RCC 7860 (cell line): ENCODE data around the gene SLC10A1.

Experiments used
- DNase-seq: peaks from one replicate; pipeline ENCODE4 v3.0.0-alpha.2; 2015; ENCODE audit warnings: low spot score
- FAIRE-seq: peaks from 2 replicates; lab custom pipeline; 2012; peaks lifted over from hg19 to GRCh38; lab: Jason Lieb, UNC

The SLC10A1 gene

GRCh38 chr14:69726761-69727511 is 70.1 kb downstream of the SLC10A1 start:
- no peak for FAIRE-seq
- peak; percentile 16 for DNase-seq
